Measurements from ENCODE around the gene BUD31.

BUD31 gene

DNA sequence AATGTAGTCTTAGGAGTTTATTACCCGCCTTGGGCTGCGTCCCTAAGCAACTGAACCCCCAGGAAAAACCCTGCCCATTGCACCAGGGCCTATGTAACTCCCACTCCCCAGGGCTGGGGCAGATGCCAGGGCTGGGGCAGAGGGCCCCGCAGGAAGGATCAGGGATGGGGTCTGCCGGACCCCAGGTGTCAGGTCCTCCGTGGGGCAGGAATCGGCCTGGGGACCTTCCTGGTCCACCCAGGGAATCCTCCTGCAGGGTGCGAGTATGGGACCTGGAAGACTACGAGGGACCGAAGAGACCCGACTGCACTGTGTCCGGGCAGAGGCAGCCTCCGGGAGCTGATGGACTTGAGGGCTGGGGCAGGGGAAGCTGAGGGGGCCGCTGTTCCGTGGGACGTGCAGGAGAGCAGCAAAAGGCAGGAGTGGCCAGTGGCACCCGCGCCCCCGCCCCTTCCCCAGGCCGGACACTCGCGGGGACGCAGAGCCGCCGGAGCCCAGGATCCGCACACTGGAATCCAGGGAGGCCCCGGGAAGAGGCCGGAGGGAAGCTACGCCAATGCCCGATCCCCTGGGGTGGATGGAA is 59.7 kb downstream of the BUD31 start:
- DNase-seq: no peak
